Testis (tissue), 2 donors: ENCODE data around the gene BRSK2.

ENCODE experiments used
- CTCF ChIP-seq, 3 experiments: fragments of 450-650 bp in 2 of 3; fragments of 200-600 bp in 1 of 3; sonication (generic) in 1 of 3; IDR thresholded peaks; one replicate each; pipeline ENCODE4 v1.5.1; 2016 to 2019; ENCODE audit warnings: antibody characterized with exemption in 3 of 3, mild to moderate bottlenecking in 2 of 3, moderate library complexity in 1 of 3
- POLR2A ChIP-seq: fragments of 450-650 bp; IDR thresholded peaks from one replicate; pipeline ENCODE4 v1.6.1; 2017; ENCODE audit warnings: antibody characterized with exemption, mild to moderate bottlenecking, moderate library complexity

- no peak for TF ChIP-seq CTCF (IDR thresholded peaks at IDR 0.05)
- no peak for TF ChIP-seq POLR2A
Measured at GRCh38 chr11:1394936-1395772, 5.4 kb downstream of the BRSK2 start.
